ENCODE data around the gene DEFB124. TPM values are rescaled to one million over a fixed set of nuclear protein-coding genes. Genes with fewer than 3 reads are reported as not detected.

The DEFB124 gene
- total and polyA plus RNA-seq, 2 experiments from 2014 or later: not detected

- 0 out of 2 replicates have a peak, but pooled peaks cover 14% of the 10 kb centered on the region for H3K27me3 ChIP-seq (replicated peaks; ENCODE audit: insufficient read depth)
- H3K79me2 ChIP-seq (ENCODE audit: insufficient read depth): no peaks in the 10 kb centered on the region
- in situ Hi-C loops (cut with MboI): no loop called here
- TF ChIP-seq EZH2phosphoT487 (IDR thresholded peaks at IDR 0.05; ENCODE audit: insufficient read depth, low read depth) (no peak), EZH2 (IDR thresholded peaks at IDR 0.05; ENCODE audit: insufficient read depth, poor library complexity, severe bottlenecking) (no peak)
- no peaks in the 10 kb centered on the region for H3F3A ChIP-seq (ENCODE audit: insufficient read depth)
- no peak overlapping the region for H3K4me2 ChIP-seq (ENCODE audit: unreplicated experiment)
- H3K36me3 ChIP-seq (ENCODE audit: low read depth): no peaks in the 10 kb centered on the region
- DNase-seq: no peak
- H3K4me1 ChIP-seq (ENCODE audit: insufficient read depth): no peaks in the 10 kb centered on the region
- no peaks in the 10 kb centered on the region for H3K9me2 ChIP-seq (ENCODE audit: insufficient read depth)
- no peak overlapping the region for H3K27ac ChIP-seq
- 86 to 93% methylated on average over 3 of the region's 3 CpGs for WGBS, 2 experiments (ENCODE audit: low coverage in 1 of 2, low lambda C conversion rate in 2 of 2, missing lambda C conversion rate in 2 of 2)
- H3K4me3 ChIP-seq: no peak overlapping the region
- H4K20me1 ChIP-seq (ENCODE audit: insufficient read depth): no peaks in the 10 kb centered on the region
- no peak overlapping the region for H3K9ac ChIP-seq
- H2AFZ ChIP-seq: no peak overlapping the region
- no peaks in the 10 kb centered on the region for H3K9me3 ChIP-seq (ENCODE audit: low read depth)
These were observed 15.8 kb upstream of the DEFB124 start for GRCh38 chr20:31490752-31491151.

GRCh38 chr20:31489152-31489551 is 14.2 kb upstream of the DEFB124 start:
- no peaks in the 10 kb centered on the region for H3K9me2 ChIP-seq (ENCODE audit: insufficient read depth)
- no peak overlapping the region for H3K27ac ChIP-seq
- DNase-seq: no peak
- H3K27me3 ChIP-seq (replicated peaks; ENCODE audit: insufficient read depth): 0 out of 2 replicates have a peak, but pooled peaks cover 14% of the 10 kb centered on the region
- no peaks in the 10 kb centered on the region for H3K36me3 ChIP-seq (ENCODE audit: low read depth)
- H3K9ac ChIP-seq: no peak overlapping the region
- no peaks in the 10 kb centered on the region for H3F3A ChIP-seq (ENCODE audit: insufficient read depth)
- in situ Hi-C loops (cut with MboI): no loop called here
- H3K4me3 ChIP-seq: no peak overlapping the region
- no peaks in the 10 kb centered on the region for H3K9me3 ChIP-seq (ENCODE audit: low read depth)
- H3K4me1 ChIP-seq (ENCODE audit: insufficient read depth): no peaks in the 10 kb centered on the region
- H4K20me1 ChIP-seq (ENCODE audit: insufficient read depth): no peaks in the 10 kb centered on the region
- TF ChIP-seq EZH2 (IDR thresholded peaks at IDR 0.05; ENCODE audit: insufficient read depth, poor library complexity, severe bottlenecking) (no peak), EZH2phosphoT487 (IDR thresholded peaks at IDR 0.05; ENCODE audit: insufficient read depth, low read depth) (no peak)
- H3K4me2 ChIP-seq (ENCODE audit: unreplicated experiment): no peak overlapping the region
- H2AFZ ChIP-seq: no peak overlapping the region
- 44 to 53% methylated on average over 3 of the region's 3 CpGs for WGBS, 2 experiments (ENCODE audit: low coverage in 1 of 2, low lambda C conversion rate in 2 of 2, missing lambda C conversion rate in 2 of 2)
- H3K79me2 ChIP-seq (ENCODE audit: insufficient read depth): no peaks in the 10 kb centered on the region

- no peak overlapping the region for H3K27ac ChIP-seq
- no peaks in the 10 kb centered on the region for H3K79me2 ChIP-seq (ENCODE audit: insufficient read depth)
- H3K27me3 ChIP-seq (replicated peaks; ENCODE audit: insufficient read depth): 0 out of 2 replicates have a peak, but pooled peaks cover 14% of the 10 kb centered on the region
- H3K9me3 ChIP-seq (ENCODE audit: low read depth): no peaks in the 10 kb centered on the region
- no peaks in the 10 kb centered on the region for H3F3A ChIP-seq (ENCODE audit: insufficient read depth)
- no peak overlapping the region for H3K9ac ChIP-seq
- no peak overlapping the region for H2AFZ ChIP-seq
- TF ChIP-seq EZH2 (IDR thresholded peaks at IDR 0.05; ENCODE audit: insufficient read depth, poor library complexity, severe bottlenecking) (no peak), EZH2phosphoT487 (IDR thresholded peaks at IDR 0.05; ENCODE audit: insufficient read depth, low read depth) (no peak)
- no peaks in the 10 kb centered on the region for H3K4me1 ChIP-seq (ENCODE audit: insufficient read depth)
- no peaks in the 10 kb centered on the region for H3K36me3 ChIP-seq (ENCODE audit: low read depth)
- H3K4me2 ChIP-seq (ENCODE audit: unreplicated experiment): no peak overlapping the region
- H4K20me1 ChIP-seq (ENCODE audit: insufficient read depth): no peaks in the 10 kb centered on the region
- in situ Hi-C loops (cut with MboI): no loop called here
- 67 to 68% methylated on average over 2 of the region's 2 CpGs for WGBS, 2 experiments (ENCODE audit: low coverage in 1 of 2, low lambda C conversion rate in 2 of 2, missing lambda C conversion rate in 2 of 2)
- H3K4me3 ChIP-seq: no peak overlapping the region
- H3K9me2 ChIP-seq (ENCODE audit: insufficient read depth): no peaks in the 10 kb centered on the region
- no peak for DNase-seq
These were observed 13.2 kb upstream of the DEFB124 start for GRCh38 chr20:31488115-31488514.

- DNase-seq: peak; percentile 58
- no peaks in the 10 kb centered on the region for H3K9me2 ChIP-seq (ENCODE audit: insufficient read depth)
- H3K27me3 ChIP-seq (replicated peaks; ENCODE audit: insufficient read depth): 0 out of 2 replicates have a peak, but pooled peaks cover 14% of the 10 kb centered on the region
- WGBS, 2 experiments (ENCODE audit: low coverage in 1 of 2, low lambda C conversion rate in 2 of 2, missing lambda C conversion rate in 2 of 2): 16 to 21% methylated on average over 28 to 31 of the region's 31 CpGs
- no peaks in the 10 kb centered on the region for H3K36me3 ChIP-seq (ENCODE audit: low read depth)
- no peak for TF ChIP-seq EZH2phosphoT487 (IDR thresholded peaks at IDR 0.05; ENCODE audit: insufficient read depth, low read depth)
- no peak for TF ChIP-seq EZH2 (IDR thresholded peaks at IDR 0.05; ENCODE audit: insufficient read depth, poor library complexity, severe bottlenecking)
- no peaks in the 10 kb centered on the region for H3K79me2 ChIP-seq (ENCODE audit: insufficient read depth)
- H4K20me1 ChIP-seq (ENCODE audit: insufficient read depth): no peaks in the 10 kb centered on the region
- no peak overlapping the region for H3K4me2 ChIP-seq (ENCODE audit: unreplicated experiment)
- H2AFZ ChIP-seq: no peak overlapping the region
- in situ Hi-C loops (cut with MboI): no loop called here
- H3K27ac ChIP-seq: no peak overlapping the region
- no peaks in the 10 kb centered on the region for H3K9me3 ChIP-seq (ENCODE audit: low read depth)
- no peak overlapping the region for H3K4me3 ChIP-seq
- H3K4me1 ChIP-seq (ENCODE audit: insufficient read depth): no peaks in the 10 kb centered on the region
- no peaks in the 10 kb centered on the region for H3F3A ChIP-seq (ENCODE audit: insufficient read depth)
- no peak overlapping the region for H3K9ac ChIP-seq
These were observed 10.8 kb upstream of the DEFB124 start for GRCh38 chr20:31485450-31486339.
